NCI-H2196 treated with DMSO at 0.1 percent for 48 hours (cell line): Measurements from ENCODE around the gene BRINP3.

ENCODE experiments used
- DNase-seq: peaks from one replicate; lab custom pipeline; 2025; ENCODE audit not compliant: unreplicated experiment; lab: John Stamatoyannopoulos, UW

The BRINP3 gene

GRCh38 chr1:190453550-190453949 lies 24.1 kb downstream of the BRINP3 start:
- DNase-seq, result no peak

- DNase-seq, result no peak
Measured at GRCh38 chr1:190452272-190452848, 25.3 kb downstream of the BRINP3 start.

GRCh38 chr1:190444464-190444863 lies 33.2 kb downstream of the BRINP3 start:
- DNase-seq, result no peak

- DNase-seq, result no peak
Measured at GRCh38 chr1:190439447-190439846, 38.2 kb downstream of the BRINP3 start.

- no peak for DNase-seq
Measured at GRCh38 chr1:190436615-190437014, 41.0 kb downstream of the BRINP3 start.

- no peak for DNase-seq
Measured at GRCh38 chr1:190429932-190430331, 47.7 kb downstream of the BRINP3 start.

- no peak for DNase-seq
Measured at GRCh38 chr1:190429141-190429540, 48.5 kb downstream of the BRINP3 start.

- no peak for DNase-seq
Measured at GRCh38 chr1:190416239-190416638, 61.4 kb downstream of the BRINP3 start.

- no peak for DNase-seq
Measured at GRCh38 chr1:190413142-190413541, 64.5 kb downstream of the BRINP3 start.

- no peak for DNase-seq
Measured at GRCh38 chr1:190403402-190403801, 74.3 kb downstream of the BRINP3 start.

GRCh38 chr1:190399233-190399632 lies 78.4 kb downstream of the BRINP3 start:
- DNase-seq, result no peak

GRCh38 chr1:190391582-190391981 lies 86.1 kb downstream of the BRINP3 start:
- DNase-seq, result no peak

- no peak for DNase-seq
Measured at GRCh38 chr1:190377991-190378390, 99.7 kb downstream of the BRINP3 start.

- no peak for DNase-seq
Measured at GRCh38 chr1:190377294-190377693, 100.4 kb downstream of the BRINP3 start.

- no peak for DNase-seq
Measured at GRCh38 chr1:190376044-190376443, 101.6 kb downstream of the BRINP3 start.

GRCh38 chr1:190373705-190374336 lies 103.8 kb downstream of the BRINP3 start:
- DNase-seq, result no peak

GRCh38 chr1:190367200-190367599 lies 110.5 kb downstream of the BRINP3 start:
- no peak for DNase-seq

GRCh38 chr1:190365283-190365682 lies 112.4 kb downstream of the BRINP3 start:
- DNase-seq, result no peak

- DNase-seq, result no peak
Measured at GRCh38 chr1:190353538-190354101, 124.0 kb downstream of the BRINP3 start.

GRCh38 chr1:190344454-190344853 lies 133.2 kb downstream of the BRINP3 start:
- DNase-seq, result no peak

- DNase-seq, result no peak
Measured at GRCh38 chr1:190338829-190339228, 138.8 kb downstream of the BRINP3 start.

GRCh38 chr1:190328871-190329270 lies 148.8 kb downstream of the BRINP3 start:
- no peak for DNase-seq

- DNase-seq, result no peak
Measured at GRCh38 chr1:190328361-190328760, 149.3 kb downstream of the BRINP3 start.
